NCI-H2107 treated with DMSO at 0.1 percent for 48 hours (cell line): ENCODE results near the gene USP31.

Experiments used
- DNase-seq: peaks from one replicate; lab custom pipeline; 2025; ENCODE audit not compliant: unreplicated experiment; lab: John Stamatoyannopoulos, UW

The USP31 gene

DNA sequence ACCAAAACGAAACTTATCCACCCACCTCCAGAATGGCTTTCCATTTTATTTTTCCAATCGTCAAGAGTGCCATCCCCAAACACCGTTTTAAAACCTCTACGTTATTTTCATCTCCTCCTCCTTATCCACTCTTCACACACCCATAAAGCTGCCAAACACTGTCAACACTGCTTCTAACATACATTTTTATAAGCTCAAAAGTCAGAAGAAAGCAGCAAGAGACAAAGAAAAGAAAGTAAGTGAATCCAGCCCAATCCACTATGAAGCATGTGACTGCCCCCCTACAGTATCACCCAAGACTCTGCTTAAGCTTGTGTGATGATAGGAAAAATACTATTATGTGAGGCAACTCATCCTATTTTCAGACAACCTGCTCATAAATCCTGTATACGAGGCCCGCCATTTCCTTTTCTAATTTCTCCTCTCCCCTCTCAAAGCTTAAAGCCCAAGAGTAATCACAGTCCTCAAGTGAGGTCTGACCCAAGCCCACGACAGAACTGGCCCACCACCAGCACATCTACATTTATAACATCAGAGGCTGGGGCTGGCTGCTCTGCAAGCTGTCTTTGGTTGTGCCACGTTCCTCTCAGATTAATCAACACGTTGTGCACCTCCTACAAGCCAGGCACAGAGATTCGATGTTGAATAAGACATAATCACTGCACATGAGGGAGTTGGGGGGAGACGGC is 16.3 kb downstream of the USP31 start:
- no peak for DNase-seq

GRCh38 chr16:23131931-23132621 is 17.2 kb downstream of the USP31 start:
- DNase-seq: no peak

GRCh38 chr16:23131436-23131835 is 17.8 kb downstream of the USP31 start:
- no peak for DNase-seq

DNA sequence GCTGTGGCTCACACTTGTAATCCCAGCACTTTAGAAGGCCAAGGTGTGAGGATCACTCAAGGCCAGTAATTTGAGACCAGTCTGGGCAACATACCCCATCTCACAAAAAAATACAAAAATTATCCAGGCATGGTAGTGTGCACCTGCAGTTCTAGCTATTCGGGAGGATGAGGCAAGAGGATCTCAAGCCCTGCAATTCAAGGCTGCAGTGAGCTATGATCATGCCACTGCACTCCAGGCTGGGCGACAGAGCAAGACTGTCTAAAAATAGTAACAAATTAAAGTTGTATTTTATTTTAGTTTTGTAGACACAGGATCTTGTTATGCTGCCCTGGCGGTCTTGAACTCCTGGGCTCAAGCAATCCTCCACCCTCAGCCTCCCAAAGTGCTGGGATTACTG is 18.2 kb downstream of the USP31 start:
- DNase-seq: no peak

- no peak for DNase-seq
These were observed 19.6 kb downstream of the USP31 start for GRCh38 chr16:23129686-23130085.

- DNase-seq: no peak
These were observed 21.2 kb downstream of the USP31 start for GRCh38 chr16:23128056-23128455.

- DNase-seq: no peak
These were observed 24.0 kb downstream of the USP31 start for GRCh38 chr16:23125277-23125676.

GRCh38 chr16:23124315-23124714 is 24.9 kb downstream of the USP31 start:
- no peak for DNase-seq

- DNase-seq: no peak
These were observed 27.1 kb downstream of the USP31 start for GRCh38 chr16:23122144-23122543.

DNA sequence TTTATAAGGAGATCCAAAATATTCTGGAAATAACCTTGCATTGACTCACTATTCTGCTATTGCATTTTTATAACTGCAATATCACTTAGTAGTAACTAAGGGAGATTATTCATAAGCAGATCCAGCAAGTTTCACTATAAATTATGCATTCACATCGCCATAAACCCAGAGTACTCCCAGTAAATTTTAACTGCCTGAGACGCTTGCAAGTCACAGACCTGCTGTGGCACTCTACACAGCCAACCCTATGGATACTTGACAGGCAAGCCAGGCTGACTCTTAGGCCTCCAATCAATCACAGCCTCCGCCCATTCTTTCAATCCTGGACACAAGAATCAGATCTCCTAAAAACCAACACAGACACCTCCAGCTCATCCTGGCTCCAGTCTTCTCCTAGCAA is 28.2 kb downstream of the USP31 start:
- DNase-seq: no peak

DNA sequence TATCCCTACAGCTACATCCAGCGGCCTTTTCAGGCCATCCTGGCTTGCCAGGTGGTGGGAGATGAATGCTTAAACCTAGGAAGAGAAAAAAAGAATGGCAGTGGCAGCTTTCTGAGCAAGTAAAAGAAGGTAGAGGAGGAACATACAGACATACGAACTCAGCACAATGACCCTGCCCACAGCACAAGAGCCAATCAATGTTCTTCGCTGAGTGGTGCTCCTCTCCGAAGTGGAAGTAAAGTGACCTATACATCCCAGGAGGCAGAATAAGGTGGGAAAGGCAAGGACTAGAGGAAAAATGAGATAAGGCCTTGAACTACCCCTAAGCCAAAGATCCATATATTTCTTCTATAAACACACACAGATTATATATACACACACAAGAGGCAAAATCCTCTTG is 28.7 kb downstream of the USP31 start:
- no peak for DNase-seq

GRCh38 chr16:23119570-23119969 is 29.7 kb downstream of the USP31 start:
- DNase-seq: no peak

DNA sequence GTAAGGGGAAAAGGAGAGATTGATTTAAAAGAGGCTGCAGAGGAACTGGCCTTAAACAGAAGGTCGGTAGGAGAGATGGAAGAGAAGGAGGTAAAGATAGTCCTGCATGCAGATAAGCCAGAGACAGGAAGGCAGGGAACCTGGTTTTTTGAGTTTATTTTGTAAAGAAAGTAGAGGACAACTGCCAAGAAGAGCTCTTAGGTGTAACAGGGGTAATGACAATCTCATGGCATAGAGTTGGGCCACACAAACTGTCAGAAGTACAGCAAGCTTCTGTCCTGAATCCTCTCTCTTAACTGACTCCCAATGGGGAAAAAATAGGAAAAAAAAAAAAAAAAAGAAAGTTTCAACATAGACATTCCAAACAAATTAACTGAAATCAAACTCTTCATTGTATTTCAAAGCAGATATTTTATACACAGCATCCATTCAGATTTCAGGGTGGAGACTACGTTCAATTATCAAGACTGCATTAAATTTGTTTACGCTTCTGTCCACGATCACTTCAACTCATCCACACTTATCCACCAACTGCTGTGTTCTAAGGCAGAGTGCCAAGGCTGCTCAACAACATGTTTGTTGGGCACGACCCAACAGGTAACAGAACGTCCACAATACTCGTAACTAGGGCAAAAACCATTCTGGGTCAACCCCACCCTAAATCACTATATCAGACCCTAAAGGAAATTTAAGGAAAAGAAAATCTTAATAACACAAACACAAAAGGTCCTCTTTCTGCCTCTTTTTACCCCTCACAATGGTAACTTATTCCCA is 34.9 kb downstream of the USP31 start:
- no peak for DNase-seq

GRCh38 chr16:23113185-23113584 is 36.1 kb downstream of the USP31 start:
- DNase-seq: no peak

- DNase-seq: no peak
These were observed 38.9 kb downstream of the USP31 start for GRCh38 chr16:23110257-23110899.

DNA sequence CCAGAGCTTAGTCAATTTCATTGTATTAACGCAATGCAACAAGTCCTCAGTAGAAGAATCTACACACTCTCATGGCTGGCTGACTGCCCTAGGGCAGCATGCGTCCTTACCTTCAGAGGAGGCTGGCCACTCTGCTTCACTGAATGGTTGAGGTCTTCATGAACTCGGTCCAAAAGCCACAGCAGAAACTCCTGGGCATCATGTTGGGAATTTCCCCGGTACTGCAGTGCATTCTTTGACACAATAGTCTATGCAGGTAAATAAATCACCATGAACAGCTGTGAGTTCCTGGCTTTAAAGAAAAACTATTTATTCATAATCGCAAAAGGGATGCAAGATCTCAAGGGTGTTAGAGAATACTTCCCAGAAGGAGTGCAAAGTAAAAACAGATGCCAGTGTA is 41.3 kb downstream of the USP31 start:
- DNase-seq: no peak

DNA sequence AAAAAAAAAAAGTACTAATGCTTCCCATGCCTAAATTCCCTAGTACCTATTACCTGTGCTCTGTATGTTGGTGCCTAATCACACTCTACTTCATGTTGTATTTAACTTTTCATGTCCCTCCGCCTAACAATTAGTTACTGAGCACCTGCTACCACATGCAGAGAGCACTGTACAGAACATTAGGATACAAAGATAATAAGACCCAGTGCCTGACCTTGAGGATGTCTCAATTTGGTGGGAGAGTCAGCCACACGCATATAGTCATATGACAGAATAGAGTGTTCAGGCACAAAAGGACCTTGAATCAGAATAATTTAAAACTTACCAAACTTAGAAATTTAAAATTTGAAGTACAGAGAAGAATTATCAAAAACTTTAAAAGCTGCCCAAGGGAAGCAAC is 42.1 kb downstream of the USP31 start:
- DNase-seq: no peak

GRCh38 chr16:23105309-23105708 is 43.9 kb downstream of the USP31 start:
- DNase-seq: no peak

- DNase-seq: no peak
These were observed 45.0 kb downstream of the USP31 start for GRCh38 chr16:23104032-23104955.

GRCh38 chr16:23103603-23104002 is 45.6 kb downstream of the USP31 start:
- no peak for DNase-seq
